Large intestine (tissue), 3 donors: ENCODE measurements around the gene DNMT1. TPM values are rescaled to one million over a fixed set of nuclear protein-coding genes. Genes with fewer than 3 reads are reported as not detected.

ENCODE experiments used
- DNase-seq, 2 donors: peaks; one replicate each; pipeline versions ENCODE4 v3.0.0 to v3.0.0-alpha.2; 2013
- H3K27ac ChIP-seq: one replicate; pipeline ENCODE4 v1.5.1; 2013; ENCODE audit warnings: low read length
- H3K27me3 ChIP-seq: 2 replicates; pipeline ENCODE4 v1.6.1; 2013; ENCODE audit warnings: low read length; ENCODE audit not compliant: control insufficient read depth, insufficient read depth
- H3K36me3 ChIP-seq: 2 replicates; pipeline ENCODE4 v1.6.1; 2013; ENCODE audit warnings: low read length; ENCODE audit not compliant: control insufficient read depth, insufficient read depth
- H3K4me1 ChIP-seq: one replicate; pipeline ENCODE4 v1.6.1; 2013; ENCODE audit warnings: low read length; ENCODE audit not compliant: control insufficient read depth, insufficient read depth
- H3K4me3 ChIP-seq: one replicate; pipeline ENCODE4 v1.5.1; 2013; ENCODE audit warnings: low read length
- H3K9me3 ChIP-seq: one replicate; pipeline ENCODE4 v1.6.1; 2013; ENCODE audit warnings: mild to moderate bottlenecking, low read depth, low read length, moderate library complexity; ENCODE audit not compliant: control insufficient read depth
- WGBS: methylation state at CpG from one replicate; pipeline ENCODE4 v1.1.5; 2013; ENCODE audit warnings: low lambda C conversion rate; ENCODE audit not compliant: insufficient coverage; 5-methylcytosine and 5-hydroxymethylcytosine counted together
- polyA plus RNA-seq: library from polyadenylated mRNA; unstranded; fragments of 120-200 nt; gene quantifications from one replicate; pipeline ENCODE4 v1.2.1, GENCODE V29; 2013

Gene DNMT1
- polyA plus RNA-seq, 1 donor, result 51.9 TPM

DNA sequence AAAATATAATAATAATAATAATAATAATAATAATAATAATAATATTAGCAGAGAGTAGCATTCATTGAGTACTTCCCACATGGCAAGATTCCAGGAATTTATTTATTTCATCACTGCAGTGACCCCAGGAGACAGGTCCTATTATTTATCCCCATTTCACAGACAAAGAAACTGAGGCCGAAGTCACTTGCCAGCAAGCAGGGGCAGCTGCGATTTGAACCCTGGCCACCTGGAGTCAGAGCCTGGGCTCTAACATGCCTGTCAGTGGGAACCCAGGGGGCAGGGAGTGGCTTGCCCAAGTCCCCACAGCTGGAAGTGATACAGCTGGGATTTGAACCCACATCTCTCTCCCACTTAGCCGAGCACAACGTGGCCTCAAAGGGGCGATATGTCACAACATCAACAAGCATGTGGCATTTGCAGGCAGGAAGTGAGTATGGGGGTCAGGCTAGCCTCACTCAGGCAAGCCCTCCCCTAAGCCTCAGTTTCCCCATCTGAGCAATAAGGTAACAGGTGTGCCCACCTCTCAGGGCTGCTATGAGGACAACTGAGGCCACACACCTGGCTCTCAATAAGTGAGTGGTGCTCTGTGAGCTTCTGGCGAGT is 105.7 kb downstream of the DNMT1 start:
- no peaks in the 10 kb centered on the region for H3K4me1 ChIP-seq
- no peak for DNase-seq
- H3K36me3 ChIP-seq, result peaks cover 37% of the 10 kb centered on the region
- no peaks in the 10 kb centered on the region for H3K27me3 ChIP-seq
- peaks cover 8% of the 10 kb centered on the region for H3K9me3 ChIP-seq
- WGBS, result no CpG with 5 or more reads among the region's 6 CpGs
- H3K27ac ChIP-seq, result no peak overlapping the region
- no peak overlapping the region for H3K4me3 ChIP-seq

DNA sequence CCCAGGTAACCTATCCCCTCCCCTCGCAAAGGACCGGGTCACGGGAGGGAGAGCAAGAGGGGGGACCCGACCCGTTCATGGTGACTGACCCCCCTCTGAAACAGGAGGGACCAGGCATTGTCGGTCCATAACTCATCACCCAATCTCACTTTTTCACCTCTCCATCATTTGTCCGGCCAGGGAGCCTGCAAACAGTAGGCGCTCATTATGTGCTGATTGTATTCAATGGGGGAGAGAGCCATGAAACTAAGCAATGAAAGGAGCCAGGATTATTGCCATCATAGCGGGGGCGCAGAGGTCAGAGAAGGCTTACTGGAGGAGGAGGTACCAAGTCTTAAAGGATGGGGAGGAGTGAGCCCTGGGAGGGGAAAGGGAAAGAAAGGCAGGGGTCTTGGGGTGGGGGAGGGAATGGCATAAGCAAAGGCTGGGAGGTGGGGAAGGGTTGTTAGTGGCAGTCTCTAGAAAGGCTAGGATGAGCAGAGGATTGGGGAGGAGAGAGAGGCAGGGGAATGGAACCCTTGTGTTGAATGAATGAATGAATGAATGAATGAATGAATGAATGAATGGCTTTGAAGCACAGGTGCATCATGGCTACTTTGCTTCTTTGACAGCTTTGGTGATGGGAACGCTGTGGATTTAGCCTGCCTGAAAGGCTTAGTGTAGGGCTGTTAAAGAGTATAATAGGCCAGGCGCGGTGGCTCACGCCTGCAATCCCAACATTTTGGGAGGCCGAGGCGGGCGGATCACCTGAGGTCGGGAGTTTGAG is 107.3 kb downstream of the DNMT1 start:
- no CpG with 5 or more reads among the region's 18 CpGs for WGBS
- DNase-seq, result no peak
- peaks cover 35% of the 10 kb centered on the region for H3K36me3 ChIP-seq
- H3K27ac ChIP-seq, result no peak overlapping the region
- H3K4me1 ChIP-seq, result no peaks in the 10 kb centered on the region
- H3K9me3 ChIP-seq, result peaks cover 8% of the 10 kb centered on the region
- no peaks in the 10 kb centered on the region for H3K27me3 ChIP-seq
- H3K4me3 ChIP-seq, result peak overlapping the region; percentile 99

DNA sequence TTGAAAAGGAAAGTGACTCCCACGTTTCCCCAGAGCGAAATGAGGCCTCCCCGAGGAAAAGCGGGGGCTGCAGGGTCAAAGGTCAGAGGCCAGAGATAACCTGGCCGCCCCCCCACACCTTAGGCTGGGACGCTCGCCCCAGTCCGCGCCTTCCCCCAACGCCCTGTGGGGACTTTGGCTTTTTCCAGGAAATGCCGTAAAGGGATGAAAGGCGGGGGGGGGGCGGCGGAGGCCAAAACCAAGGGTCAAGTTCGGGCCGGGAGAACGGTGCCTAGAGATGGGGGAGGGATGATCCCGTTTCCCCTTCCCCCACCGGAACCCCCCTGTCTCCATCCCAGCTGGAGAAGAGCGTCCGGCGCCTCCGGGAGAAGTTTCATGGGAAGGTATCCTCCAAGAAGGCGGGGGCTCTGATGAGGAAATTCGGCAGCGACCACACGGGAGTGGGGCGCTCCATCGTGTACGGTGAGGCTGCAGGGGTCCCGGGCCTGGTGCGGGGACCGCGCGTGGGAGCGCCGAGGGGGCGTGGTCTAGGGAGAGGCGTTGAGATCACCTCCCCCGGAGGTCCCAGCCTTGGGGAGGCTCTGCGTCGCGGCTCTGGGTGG is 108.1 kb downstream of the DNMT1 start:
- peaks cover 8% of the 10 kb centered on the region for H3K9me3 ChIP-seq
- peak; percentile 42 to 73 for DNase-seq
- H3K27me3 ChIP-seq, result no peaks in the 10 kb centered on the region
- peak overlapping the region; percentile 99 for H3K4me3 ChIP-seq
- peak overlapping the region; percentile 69 for H3K27ac ChIP-seq
- peaks cover 28% of the 10 kb centered on the region for H3K36me3 ChIP-seq
- H3K4me1 ChIP-seq, result no peaks in the 10 kb centered on the region
- no CpG with 5 or more reads among the region's 43 CpGs for WGBS

DNA sequence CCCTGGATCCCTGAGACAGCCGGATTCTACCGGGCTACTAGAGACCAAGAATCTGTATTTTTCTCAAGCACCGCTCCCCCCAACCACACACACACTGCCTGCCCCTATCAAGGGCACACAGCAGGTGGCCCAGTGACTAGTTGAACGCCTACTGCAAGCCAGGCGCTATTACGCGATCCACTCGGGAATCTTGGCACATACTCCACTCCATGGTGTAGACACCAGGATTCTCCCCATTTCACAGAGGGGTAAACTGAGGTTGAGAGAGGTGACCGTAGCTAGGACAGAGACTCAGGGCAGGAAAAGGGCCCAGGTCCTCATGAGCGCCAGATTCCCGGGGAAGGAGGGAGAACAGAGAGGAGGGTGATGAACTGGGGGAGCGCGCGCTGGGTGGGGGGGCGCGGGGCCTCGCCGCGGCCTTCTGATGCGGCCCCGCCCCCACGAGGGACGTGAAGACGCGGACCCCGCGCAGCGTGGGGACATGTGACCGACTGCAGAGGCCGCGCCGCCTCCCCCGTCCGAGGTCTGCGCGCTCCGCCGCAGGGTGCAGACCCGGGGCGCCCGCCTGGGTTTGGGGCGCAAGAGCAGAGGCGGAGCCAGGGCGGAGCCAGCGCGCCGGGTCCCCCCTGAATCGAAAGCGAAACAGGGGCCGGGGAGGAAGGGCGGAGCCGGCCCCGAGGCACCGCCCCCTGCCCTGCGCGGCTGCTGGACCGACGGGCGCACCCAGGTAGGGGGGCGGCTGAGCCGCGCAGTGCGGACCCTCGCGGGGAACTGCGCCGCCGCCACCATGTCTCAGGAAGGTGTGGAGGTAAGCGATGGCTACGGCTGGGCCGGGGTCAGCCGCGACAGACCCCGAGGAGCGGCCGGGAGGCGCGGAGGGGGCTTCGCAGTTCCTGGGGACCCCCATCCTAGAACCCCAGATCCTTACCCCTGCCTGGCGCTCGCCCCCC is 108.8 kb downstream of the DNMT1 start, which contains the start of gene SHFL:
TSS of gene SHFL (plus strand) at position 677 of the 950 bp plus-strand sequence. CDS start at position 788, 111 bp downstream.
- Histone ChIP-seq H3K4me1 (no peaks in the 10 kb centered on the region), H3K4me3 (peak within 1 kb of the TSS; percentile 99)

DNA sequence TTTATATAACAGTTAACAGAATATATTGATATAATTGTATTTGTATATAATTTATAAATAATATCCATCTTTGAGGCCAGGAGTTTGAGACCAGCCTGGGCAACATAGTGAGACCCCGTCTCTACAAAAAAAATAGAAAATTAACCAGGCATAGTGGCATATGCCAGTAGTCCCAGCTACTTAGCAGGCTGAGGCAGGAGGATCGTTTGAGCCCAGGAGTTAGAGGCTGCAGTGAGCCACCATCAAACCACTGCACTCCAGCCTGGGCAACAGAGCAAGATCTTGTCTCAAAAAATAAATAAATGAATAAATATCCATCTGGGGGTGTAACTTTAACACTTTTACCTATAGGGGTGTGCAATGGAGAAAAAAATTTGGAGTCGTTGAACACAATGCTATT is 110.0 kb downstream of the DNMT1 start:
- Histone ChIP-seq H3K27ac (no peak overlapping the region), H3K27me3 (no peaks in the 10 kb centered on the region), H3K4me1 (no peaks in the 10 kb centered on the region), H3K9me3 (peaks cover 2% of the 10 kb centered on the region), H3K4me3 (no peak overlapping the region), H3K36me3 (peaks cover 9% of the 10 kb centered on the region)
- WGBS, result 100% methylated on average over 1 of the region's 3 CpGs
- DNase-seq, result no peak

More for the DNA sequence above, 108.8 kb downstream of the DNMT1 start, which contains the start of gene SHFL:
- DNase-seq, result peak; percentile 84 to 89
- Histone ChIP-seq H3K27me3 (no peaks in the 10 kb centered on the region), H3K9me3 (peaks cover 8% of the 10 kb centered on the region), H3K36me3 (peaks cover 20% of the 10 kb centered on the region), H3K27ac (peak within 1 kb of the TSS; percentile 69)
- no CpG with 5 or more reads among the region's 81 CpGs for WGBS

DNA sequence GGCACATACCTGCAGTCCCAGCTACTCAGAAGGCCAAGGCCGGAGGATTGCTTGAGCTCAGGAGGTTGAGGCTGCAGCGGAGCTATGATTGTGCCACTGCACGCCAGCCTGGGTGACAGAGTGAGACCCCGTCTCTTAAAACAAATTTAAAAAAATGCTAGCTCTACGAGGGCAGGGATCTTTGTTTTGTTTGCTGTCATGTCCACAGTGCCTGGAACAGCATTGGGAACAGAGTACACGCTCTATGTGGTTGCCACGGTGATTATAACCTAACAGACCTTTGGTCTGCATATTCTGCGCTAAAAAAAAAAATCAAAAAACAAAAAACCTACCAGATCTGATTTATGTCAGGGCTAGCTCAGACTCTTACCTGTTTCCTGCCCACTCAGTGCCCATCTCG is 110.8 kb downstream of the DNMT1 start:
- no peak for DNase-seq
- H3K4me1 ChIP-seq, result no peaks in the 10 kb centered on the region
- WGBS, result no CpG with 5 or more reads among the region's 9 CpGs
- H3K27me3 ChIP-seq, result no peaks in the 10 kb centered on the region
- no peak overlapping the region for H3K4me3 ChIP-seq
- H3K27ac ChIP-seq, result no peak overlapping the region
- no peaks in the 10 kb centered on the region for H3K9me3 ChIP-seq
- peaks cover under 1% of the 10 kb centered on the region for H3K36me3 ChIP-seq

Other genes starting within 250 kb of the DNMT1 start
- gene COL5A3, start 184.4 kb downstream of the DNMT1 start, polyA plus RNA-seq, result 5.6 TPM
- gene RDH8, start 181.5 kb downstream of the DNMT1 start, polyA plus RNA-seq, result not detected
- gene SHFL, start 108.6 kb downstream of the DNMT1 start, polyA plus RNA-seq, result 44.5 TPM
- 6.6 TPM for gene ANGPTL6, start 92.3 kb downstream of the DNMT1 start, polyA plus RNA-seq
- 41.3 TPM for gene PPAN, start 88.6 kb downstream of the DNMT1 start, polyA plus RNA-seq
- 14.4 TPM for gene P2RY11, start 83.3 kb downstream of the DNMT1 start, polyA plus RNA-seq
- 221 TPM for gene EIF3G, start 75.1 kb downstream of the DNMT1 start, polyA plus RNA-seq
- 4.4 TPM for gene S1PR2, start 36.4 kb upstream of the DNMT1 start, polyA plus RNA-seq
- 37.2 TPM for gene MRPL4, start 57.3 kb upstream of the DNMT1 start, polyA plus RNA-seq
- gene ICAM1, start 76.2 kb upstream of the DNMT1 start, polyA plus RNA-seq, result 14.8 TPM
- 1.2 TPM for gene ICAM4, start 92.0 kb upstream of the DNMT1 start, polyA plus RNA-seq
- gene ICAM5, start 95.0 kb upstream of the DNMT1 start, polyA plus RNA-seq, result 0.87 TPM
- gene ZGLP1, start 114.9 kb upstream of the DNMT1 start, polyA plus RNA-seq, result 7.6 TPM
- 17.9 TPM for gene FDX2, start 121.1 kb upstream of the DNMT1 start, polyA plus RNA-seq
- 45.2 TPM for gene RAVER1, start 138.6 kb upstream of the DNMT1 start, polyA plus RNA-seq
- gene ICAM3, start 144.7 kb upstream of the DNMT1 start, polyA plus RNA-seq, result 5.3 TPM
- gene TYK2, start 185.6 kb upstream of the DNMT1 start, polyA plus RNA-seq, result 111 TPM
- 155 TPM for gene CDC37, start 208.6 kb upstream of the DNMT1 start, polyA plus RNA-seq
- gene PDE4A, start 225.6 kb upstream of the DNMT1 start, polyA plus RNA-seq, result 2.2 TPM